ENCODE measurements around the gene ADAMTS9. TPM values are rescaled to one million over a fixed set of nuclear protein-coding genes. Genes with fewer than 3 reads are reported as not detected.

The ADAMTS9 gene
- total and polyA plus RNA-seq, 2 donors (not counting 1 experiment from before 2014, with no cell fraction given), result not detected

DNA sequence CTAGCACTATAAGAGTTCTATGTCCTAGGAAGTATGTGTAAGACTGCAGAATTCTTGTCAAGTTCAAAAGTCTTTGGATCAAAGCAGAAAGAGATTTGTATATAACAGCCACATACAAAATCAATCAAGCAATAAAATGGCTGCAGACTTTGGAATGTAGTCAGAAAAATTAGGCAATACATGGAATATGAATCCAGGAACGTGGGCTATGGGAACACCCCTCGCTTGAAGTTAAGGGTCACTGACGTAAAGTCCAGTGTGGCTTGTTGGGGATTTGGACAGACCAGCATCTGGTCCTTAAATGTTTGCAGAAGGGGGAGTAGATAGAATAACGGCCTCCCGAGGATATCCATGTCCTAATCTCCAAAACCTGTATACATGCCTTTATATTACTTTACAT is 178.6 kb downstream of the ADAMTS9 start:
- H3K9ac ChIP-seq (ENCODE audit: low read length), result no peak overlapping the region
- Mint-ChIP-seq H3K9me3 (ENCODE audit: insufficient read depth) (no peaks in the 10 kb centered on the region), H3K27me3 (peaks cover 6% of the 10 kb centered on the region), H3K4me3 (no peak overlapping the region), H3K27ac (no peak overlapping the region), H3K4me1 (no peaks in the 10 kb centered on the region)
- no peak for DNase-seq
- H3K27ac ChIP-seq (ENCODE audit: low read length in 2 of 2), result no peak overlapping the region
- H3K79me2 ChIP-seq (ENCODE audit: control insufficient read depth, insufficient read depth, low read length), result no peaks in the 10 kb centered on the region
- H2AFZ ChIP-seq (ENCODE audit: insufficient read depth, low read depth, low read length, poor library complexity, severe bottlenecking), result no peak overlapping the region
- ChIA-PET POLR2A (no interaction called here), CTCF (no interaction called here)
- H3K9me3 ChIP-seq (ENCODE audit: control extremely low read depth in 1 of 3, control insufficient read depth in 2 of 3, insufficient read depth in 1 of 3, low read length in 2 of 3), result no peaks in the 10 kb centered on the region
- no peak for ATAC-seq (ENCODE audit: low read depth)
- H3K27me3 ChIP-seq (replicated peaks in 1 of 4; ENCODE audit: control extremely low read depth in 1 of 4, control insufficient read depth in 3 of 4, insufficient read depth in 4 of 4, low read length in 3 of 4), result no peaks in the 10 kb centered on the region
- 81% methylated on average over 3 of the region's 5 CpGs for WGBS (ENCODE audit: insufficient coverage)
- no peak overlapping the region for H3K4me2 ChIP-seq (replicated peaks; ENCODE audit: low read depth, low read length, poor library complexity, severe bottlenecking)
- H3K4me1 ChIP-seq (ENCODE audit: control insufficient read depth in 2 of 2, insufficient read depth in 2 of 2, low read length in 2 of 2), result no peaks in the 10 kb centered on the region
- intact Hi-C loops (cut with micrococcal nuclease), result no loop called here
- no peaks in the 10 kb centered on the region for H4K20me1 ChIP-seq (ENCODE audit: control insufficient read depth, insufficient read depth, low read length, poor library complexity, severe bottlenecking)
- no peak overlapping the region for H3K4me3 ChIP-seq (ENCODE audit: control extremely low read depth in 1 of 5, extremely low read depth in 1 of 5, insufficient read depth in 1 of 5, low read depth in 2 of 5, low read length in 4 of 5)
- no peak for TF ChIP-seq EZH2 (IDR thresholded peaks at IDR 0.05; ENCODE audit: borderline replicate concordance, insufficient read depth, low read depth, low read length, poor library complexity, severe bottlenecking)
- TF ChIP-seq, protein P1, sequence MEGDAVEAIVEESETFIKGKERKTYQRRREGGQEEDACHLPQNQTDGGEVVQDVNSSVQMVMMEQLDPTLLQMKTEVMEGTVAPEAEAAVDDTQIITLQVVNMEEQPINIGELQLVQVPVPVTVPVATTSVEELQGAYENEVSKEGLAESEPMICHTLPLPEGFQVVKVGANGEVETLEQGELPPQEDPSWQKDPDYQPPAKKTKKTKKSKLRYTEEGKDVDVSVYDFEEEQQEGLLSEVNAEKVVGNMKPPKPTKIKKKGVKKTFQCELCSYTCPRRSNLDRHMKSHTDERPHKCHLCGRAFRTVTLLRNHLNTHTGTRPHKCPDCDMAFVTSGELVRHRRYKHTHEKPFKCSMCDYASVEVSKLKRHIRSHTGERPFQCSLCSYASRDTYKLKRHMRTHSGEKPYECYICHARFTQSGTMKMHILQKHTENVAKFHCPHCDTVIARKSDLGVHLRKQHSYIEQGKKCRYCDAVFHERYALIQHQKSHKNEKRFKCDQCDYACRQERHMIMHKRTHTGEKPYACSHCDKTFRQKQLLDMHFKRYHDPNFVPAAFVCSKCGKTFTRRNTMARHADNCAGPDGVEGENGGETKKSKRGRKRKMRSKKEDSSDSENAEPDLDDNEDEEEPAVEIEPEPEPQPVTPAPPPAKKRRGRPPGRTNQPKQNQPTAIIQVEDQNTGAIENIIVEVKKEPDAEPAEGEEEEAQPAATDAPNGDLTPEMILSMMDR (IDR thresholded peaks at IDR 0.05), result no peak
- no peaks in the 10 kb centered on the region for H3K36me3 ChIP-seq (replicated peaks in 1 of 2; ENCODE audit: control extremely low read depth in 1 of 2, control insufficient read depth in 1 of 2, extremely low read depth in 1 of 2, insufficient read depth in 2 of 2, low read length in 1 of 2)

DNA sequence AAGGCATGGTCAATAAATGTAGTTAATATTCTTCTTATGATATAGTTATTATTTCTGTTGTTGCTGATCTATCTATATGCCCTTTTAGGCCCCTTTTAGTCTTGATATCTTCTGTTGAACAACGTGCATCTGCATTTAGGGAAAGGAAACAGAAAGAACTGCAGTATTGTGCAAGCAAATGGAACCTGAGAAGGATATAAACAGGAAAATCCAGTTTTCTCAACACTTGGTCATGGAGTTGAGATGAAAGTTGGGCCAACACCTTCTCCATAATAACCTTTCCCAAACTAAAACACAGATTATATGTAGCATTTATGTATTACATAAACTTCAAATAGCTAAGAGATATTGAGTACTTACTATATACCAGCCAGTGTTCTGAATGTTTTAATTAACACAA is 179.7 kb downstream of the ADAMTS9 start:
- no peak overlapping the region for H3K4me2 ChIP-seq (replicated peaks; ENCODE audit: low read depth, low read length, poor library complexity, severe bottlenecking)
- H4K20me1 ChIP-seq (ENCODE audit: control insufficient read depth, insufficient read depth, low read length, poor library complexity, severe bottlenecking), result no peaks in the 10 kb centered on the region
- ChIA-PET CTCF (no interaction called here), POLR2A (no interaction called here)
- H3K36me3 ChIP-seq (replicated peaks in 1 of 2; ENCODE audit: control extremely low read depth in 1 of 2, control insufficient read depth in 1 of 2, extremely low read depth in 1 of 2, insufficient read depth in 2 of 2, low read length in 1 of 2), result no peaks in the 10 kb centered on the region
- no peak overlapping the region for H3K4me3 ChIP-seq (ENCODE audit: control extremely low read depth in 1 of 5, extremely low read depth in 1 of 5, insufficient read depth in 1 of 5, low read depth in 2 of 5, low read length in 4 of 5)
- Mint-ChIP-seq H3K4me3 (no peak overlapping the region), H3K27ac (no peak overlapping the region), H3K9me3 (ENCODE audit: insufficient read depth) (no peaks in the 10 kb centered on the region), H3K27me3 (peaks cover 6% of the 10 kb centered on the region), H3K4me1 (no peaks in the 10 kb centered on the region)
- no peaks in the 10 kb centered on the region for H3K9me3 ChIP-seq (ENCODE audit: control extremely low read depth in 1 of 3, control insufficient read depth in 2 of 3, insufficient read depth in 1 of 3, low read length in 2 of 3)
- H3K27ac ChIP-seq (ENCODE audit: low read length in 2 of 2), result no peak overlapping the region
- H3K79me2 ChIP-seq (ENCODE audit: control insufficient read depth, insufficient read depth, low read length), result no peaks in the 10 kb centered on the region
- H3K4me1 ChIP-seq (ENCODE audit: control insufficient read depth in 2 of 2, insufficient read depth in 2 of 2, low read length in 2 of 2), result no peaks in the 10 kb centered on the region
- no CpG with 5 or more reads among the region's 1 CpG for WGBS (ENCODE audit: insufficient coverage)
- no peak overlapping the region for H2AFZ ChIP-seq (ENCODE audit: insufficient read depth, low read depth, low read length, poor library complexity, severe bottlenecking)
- no peaks in the 10 kb centered on the region for H3K27me3 ChIP-seq (replicated peaks in 1 of 4; ENCODE audit: control extremely low read depth in 1 of 4, control insufficient read depth in 3 of 4, insufficient read depth in 4 of 4, low read length in 3 of 4)
- DNase-seq (no peak), ATAC-seq (ENCODE audit: low read depth) (no peak)
- TF ChIP-seq, protein P1 (IDR thresholded peaks at IDR 0.05), result no peak
- TF ChIP-seq EZH2 (IDR thresholded peaks at IDR 0.05; ENCODE audit: borderline replicate concordance, insufficient read depth, low read depth, low read length, poor library complexity, severe bottlenecking), result no peak
- intact Hi-C loops (cut with micrococcal nuclease), result no loop called here
- H3K9ac ChIP-seq (ENCODE audit: low read length), result no peak overlapping the region

Data from B cell (primary cell).